GM18505 (cell line): ENCODE data around the gene OSBPL5.
"Not testable (repeated sequence)": the region's sequence is repeated elsewhere in the genome, so short reads cannot be mapped to it uniquely, and the experiment has no call there.

Experiments used
- ATAC-seq: cut with Tn5 transposase; IDR thresholded peaks from one replicate; pipeline ENCODE4 v1.9.1; 2021; ENCODE audit not compliant: unreplicated experiment
- POLR2A ChIP-seq: IDR thresholded peaks from 4 replicates; pipeline ENCODE4 v1.6.1; 2011; ENCODE audit warnings: borderline replicate concordance; ENCODE audit not compliant: insufficient read depth, insufficient read length; ENCODE audit errors: extremely low read depth

Gene OSBPL5

DNA sequence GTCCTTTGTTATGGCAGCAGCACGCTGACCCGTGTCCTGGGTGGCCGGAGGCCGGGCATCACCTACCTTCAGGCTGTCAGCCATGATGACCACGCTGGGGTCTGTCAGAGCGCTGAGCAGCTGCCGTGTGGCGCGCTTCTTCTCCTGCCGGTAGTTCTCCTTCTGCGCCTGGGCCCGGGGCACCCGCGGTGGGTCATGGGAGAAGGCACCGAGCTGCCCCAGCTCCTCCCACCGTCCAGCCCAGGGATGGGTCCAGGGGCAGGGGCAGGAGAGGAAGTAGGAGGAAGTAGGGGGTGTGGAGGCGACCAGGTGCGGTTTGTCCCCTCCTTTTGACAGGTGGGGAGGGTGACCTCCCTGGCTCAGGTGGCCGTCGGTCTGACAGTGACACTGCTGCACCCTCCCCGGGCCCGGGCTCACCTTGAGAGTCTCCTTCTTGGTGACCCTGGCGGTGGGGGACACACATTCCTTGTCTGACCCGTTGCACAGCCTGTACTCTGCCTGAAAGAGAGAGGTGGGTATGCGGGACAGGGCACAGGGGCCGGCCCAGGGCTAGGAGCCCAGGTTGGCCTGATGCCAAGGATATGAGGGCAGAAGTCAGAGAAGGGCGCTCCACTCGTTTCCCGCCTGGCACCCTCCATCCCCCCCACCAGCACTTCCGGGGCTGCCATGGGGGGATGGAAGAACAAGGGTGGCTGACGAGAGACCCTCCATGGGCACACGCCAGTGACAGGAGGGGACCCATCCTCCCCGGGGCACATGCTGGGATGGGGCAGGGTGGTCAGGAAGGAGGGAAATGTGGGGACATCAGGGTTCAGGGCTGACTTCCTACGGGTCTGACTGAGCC is 43.0 kb downstream of the OSBPL5 start:
- no peak for ATAC-seq
- TF ChIP-seq POLR2A, result no peak

DNA sequence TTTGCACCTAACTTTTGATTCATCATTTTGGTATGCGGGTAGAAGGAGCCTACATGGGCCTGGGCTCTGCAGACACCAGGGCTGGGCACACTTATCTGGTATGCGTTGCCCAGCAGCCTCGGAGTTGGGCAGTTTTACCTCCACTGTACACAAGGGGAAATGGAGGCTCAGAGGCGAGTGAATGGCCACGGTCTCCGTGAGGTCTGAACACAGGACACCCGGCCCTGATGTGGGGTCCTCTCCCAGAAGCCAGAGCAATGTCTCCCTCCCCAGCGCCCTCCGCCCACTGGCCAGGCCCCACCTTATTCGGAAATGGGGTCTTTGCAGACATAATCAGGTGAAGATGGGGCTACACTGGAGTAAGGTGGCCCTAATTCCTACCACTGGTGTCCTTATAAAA is 43.7 kb downstream of the OSBPL5 start:
- no peak for TF ChIP-seq POLR2A
- no peak for ATAC-seq

DNA sequence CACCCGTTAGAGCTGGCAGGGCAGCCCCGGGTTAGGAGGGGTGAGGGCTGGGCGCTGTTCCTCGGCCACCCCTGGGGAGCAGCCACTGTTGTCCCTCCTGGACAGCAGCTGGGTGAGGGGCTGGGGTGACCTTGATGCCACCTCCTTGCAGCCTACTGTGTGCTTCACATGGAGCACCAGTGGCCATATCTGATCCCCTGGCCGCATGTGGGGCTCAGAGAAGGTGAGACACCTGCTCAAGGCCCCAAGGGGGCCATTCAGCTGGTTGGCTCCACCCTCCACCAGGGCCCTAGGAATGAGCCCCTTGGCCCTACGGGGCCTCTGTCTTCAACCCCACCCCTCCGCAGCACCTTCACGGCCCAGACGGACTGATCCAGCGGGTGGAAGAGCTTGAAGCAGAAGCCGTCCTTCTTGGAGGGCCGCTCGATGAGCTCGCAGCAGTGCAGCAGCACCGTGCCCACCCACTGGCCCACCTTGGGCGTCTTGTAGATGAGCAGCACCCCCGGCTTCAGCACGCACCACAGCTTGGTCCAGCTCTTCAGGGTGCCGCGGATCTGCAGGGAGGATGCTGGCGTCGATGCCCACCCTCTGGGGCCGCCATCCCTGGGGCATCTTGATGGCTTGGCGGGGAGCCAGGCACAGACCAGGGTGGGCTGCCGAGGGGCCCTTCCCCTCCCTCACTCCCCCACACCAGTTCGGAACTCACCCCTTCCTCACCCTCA is 44.9 kb downstream of the OSBPL5 start:
- ATAC-seq, result no peak
- TF ChIP-seq POLR2A, result no peak

DNA sequence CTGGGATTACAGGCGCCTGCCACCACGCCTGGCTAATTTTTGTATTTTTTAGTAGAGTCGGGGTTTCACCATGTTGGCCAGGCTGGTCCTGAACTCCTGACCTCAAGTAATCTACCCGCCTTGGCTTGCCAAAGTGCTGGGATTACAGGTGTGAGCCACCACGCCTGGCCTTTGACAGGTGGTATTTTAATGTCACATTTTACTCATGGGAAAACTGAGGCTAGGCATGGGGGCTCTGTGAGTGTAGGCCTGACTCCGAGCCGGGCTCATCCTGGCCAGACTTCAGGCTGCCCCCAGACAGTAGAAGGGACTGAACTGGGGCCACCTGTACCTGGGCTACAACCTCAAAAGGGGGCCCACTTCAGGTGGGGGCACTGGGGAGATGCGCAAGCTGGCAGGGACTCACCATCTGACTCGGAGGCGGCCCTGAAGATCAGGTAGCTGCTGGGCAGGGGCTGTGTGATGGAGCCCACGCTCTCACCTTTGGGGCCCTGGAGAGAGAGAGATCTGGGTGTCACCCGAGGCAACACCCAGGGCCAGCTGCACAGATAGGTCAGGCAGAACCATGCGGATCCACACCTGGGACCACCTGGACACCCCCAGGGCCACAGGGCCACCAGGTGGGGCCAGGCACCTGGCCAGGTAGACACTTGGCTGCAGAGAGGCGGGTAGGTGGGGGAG is 45.8 kb downstream of the OSBPL5 start:
- TF ChIP-seq POLR2A, result no peak
- no peak for ATAC-seq

DNA sequence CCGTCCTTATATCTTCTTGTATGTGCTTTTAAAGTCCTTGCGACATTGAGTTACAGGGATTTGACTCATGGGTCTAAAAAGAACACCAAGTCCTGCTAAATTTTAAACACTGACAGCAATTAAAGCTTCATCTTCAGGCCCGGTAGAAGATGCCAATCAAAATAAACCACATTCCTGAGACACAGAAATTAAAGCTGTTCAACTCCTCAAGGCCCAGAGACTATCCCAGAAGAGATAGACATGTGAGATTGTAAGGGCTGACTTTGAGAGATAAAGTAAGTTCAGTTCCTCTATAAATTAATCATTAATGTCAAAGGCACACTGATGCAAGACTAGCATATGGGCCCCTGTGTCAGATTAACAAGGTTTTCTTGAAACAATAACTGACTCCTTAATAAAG is 49.8 kb downstream of the OSBPL5 start:
- no peak for ATAC-seq
- TF ChIP-seq POLR2A, result no peak

DNA sequence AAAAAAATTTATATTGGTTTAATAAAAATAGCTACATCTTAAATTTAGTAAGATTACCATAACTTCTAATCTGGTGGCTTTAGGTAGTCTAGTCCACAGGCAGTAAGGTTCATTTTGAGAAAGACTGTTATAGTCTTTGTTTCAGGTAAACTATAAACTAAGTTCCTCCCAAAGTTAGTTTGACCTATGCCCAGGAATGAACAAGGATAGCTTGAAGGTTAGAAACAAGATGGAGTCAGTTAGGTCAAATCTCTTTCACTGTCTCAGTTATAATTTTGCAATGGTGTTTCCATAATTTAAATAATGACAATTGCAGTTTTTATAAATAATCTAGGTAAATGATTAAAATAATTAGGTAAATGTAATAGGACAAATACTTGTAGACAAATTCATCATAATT is 51.4 kb downstream of the OSBPL5 start:
- ATAC-seq, result not testable (repeated sequence)

DNA sequence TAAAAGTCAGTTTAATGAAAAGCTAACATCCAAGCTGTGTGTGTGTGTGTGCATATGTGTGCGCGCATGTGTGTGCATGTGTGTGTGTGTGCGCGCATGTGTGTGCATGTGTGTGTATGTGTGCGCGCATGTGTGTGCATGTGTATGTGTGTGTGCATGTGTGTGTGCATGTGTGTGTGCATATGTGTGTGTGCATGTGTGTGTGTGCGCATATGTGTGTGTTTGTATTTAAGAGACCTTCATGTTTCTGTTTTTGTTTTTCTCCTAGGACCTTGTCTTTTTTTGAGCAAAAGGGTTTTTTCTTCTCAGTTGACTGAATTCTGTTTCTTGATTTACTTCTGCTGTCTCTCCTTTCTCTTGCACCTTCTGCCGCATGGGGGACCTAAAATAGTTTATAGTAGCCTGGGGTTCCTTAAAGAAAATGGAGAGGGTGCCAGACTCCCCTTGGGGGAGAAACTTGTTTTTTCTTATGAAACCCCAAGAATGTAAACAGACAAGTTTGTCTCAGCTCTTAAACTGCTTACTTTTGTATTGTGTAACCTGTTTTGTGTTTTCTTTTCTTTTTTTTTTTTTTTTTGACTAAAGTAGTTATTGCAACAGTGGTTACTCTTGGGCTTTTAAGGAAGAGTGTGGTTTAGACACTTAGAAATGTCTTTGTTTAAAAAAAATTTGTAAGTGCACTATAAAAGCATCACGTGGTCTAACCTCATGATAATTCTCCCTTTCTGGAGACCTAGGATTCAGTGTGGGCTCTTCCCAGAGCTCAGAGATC is 53.0 kb downstream of the OSBPL5 start:
- ATAC-seq, result no peak
- no peak for TF ChIP-seq POLR2A

DNA sequence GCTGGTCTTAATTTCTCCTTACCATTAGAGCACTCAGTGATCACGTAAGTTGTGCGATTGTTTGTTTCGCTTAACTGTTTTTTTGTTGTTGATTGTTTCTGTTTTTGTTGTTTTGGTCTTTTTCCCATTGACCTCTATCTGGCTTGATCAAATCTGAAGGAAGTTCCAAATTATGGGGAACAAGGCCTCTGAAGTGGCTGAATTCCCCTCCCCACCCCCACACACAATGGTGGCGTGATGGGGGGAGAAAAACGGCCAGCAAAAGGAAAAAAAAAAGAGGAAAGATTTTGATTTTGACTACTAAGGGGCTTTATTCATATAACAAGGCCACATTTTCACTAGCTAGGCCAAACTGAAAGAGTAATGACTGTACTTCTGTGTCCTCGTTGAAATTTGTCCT is 53.6 kb downstream of the OSBPL5 start:
- no peak for ATAC-seq
- TF ChIP-seq POLR2A, result no peak

DNA sequence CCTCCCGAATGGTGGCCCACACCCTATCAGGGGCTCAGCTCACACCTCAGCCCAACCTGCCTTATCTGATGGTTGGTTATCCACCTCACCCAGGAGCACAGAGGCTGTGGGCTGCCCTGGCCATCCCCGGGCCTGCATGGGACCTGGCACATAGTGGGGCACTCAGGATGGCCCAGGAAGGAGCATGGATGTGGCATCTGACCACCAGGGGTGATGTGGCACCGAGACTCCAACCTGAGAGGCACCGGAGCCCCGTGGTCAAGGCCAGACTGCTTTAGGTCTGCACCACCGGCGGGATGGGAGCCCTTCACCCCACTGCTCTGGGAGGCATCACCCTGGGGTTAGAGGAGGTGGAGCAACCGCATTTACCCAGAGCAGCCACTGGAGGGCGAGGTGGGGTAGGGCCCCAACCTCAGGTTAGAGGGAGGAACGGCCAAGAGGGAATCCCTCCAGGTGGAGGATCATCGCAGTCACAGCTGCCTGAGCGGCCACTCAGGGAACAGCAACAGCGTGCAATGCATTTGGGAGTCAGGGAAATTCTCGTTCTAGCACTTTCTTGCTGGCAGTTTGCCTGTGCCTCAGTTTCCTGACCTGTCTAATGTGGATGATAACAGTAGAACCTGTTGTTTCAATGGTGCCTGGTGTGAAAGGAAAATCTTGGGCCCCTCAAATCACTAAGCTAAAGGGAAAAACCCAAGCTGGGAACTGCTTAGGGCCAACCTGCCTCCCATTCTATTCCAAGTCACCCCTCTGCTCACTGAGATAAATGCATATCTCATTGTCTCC is 55.0 kb downstream of the OSBPL5 start:
- no peak for ATAC-seq
- no peak for TF ChIP-seq POLR2A

DNA sequence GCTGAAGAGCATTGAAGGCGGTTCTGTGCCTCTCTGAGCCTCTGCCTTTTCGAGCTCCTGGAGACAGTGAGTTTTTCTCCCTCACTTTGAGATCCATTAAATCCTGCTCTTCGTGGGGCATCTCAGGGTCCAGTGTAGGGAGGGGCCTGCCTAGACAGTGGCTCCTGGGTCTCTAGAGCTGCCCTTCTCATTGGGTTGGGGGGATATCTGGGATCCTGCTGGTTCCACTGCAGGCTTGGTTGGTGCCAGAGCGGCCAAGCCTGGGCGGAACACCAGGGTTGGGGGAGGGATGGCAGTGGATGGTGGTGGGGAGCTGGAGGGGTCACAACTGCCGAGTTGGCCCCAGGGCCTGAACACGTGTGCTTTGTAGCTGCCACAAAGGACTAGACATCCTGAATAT is 55.7 kb downstream of the OSBPL5 start:
- no peak for TF ChIP-seq POLR2A
- ATAC-seq, result no peak

DNA sequence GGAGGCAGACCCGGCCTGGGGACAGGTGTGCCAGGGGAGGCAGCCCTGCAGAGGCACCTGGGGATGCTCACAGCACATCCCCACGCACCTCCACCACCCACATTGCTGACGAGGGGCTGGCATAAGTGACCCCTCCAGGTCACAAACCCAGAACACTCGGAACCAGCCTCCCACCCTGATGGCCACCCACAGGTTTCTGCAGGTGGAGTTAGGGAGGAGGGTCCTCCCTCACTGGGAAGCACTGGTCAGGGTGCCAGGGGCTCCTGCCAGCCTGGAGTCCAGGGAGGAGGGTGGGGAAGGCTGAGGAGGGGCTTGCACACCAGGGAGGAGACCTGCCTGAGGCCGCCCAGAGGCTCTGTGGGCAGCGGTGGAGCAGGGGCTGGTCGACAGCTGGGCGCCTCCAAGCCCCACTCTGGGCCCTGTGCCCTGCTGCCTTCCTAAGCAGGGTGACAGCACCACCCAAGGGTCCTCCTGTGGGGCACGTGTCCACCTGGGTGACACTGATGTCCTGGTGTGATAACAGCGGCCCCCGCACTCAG is 56.9 kb downstream of the OSBPL5 start:
- no peak for ATAC-seq
- TF ChIP-seq POLR2A, result no peak

DNA sequence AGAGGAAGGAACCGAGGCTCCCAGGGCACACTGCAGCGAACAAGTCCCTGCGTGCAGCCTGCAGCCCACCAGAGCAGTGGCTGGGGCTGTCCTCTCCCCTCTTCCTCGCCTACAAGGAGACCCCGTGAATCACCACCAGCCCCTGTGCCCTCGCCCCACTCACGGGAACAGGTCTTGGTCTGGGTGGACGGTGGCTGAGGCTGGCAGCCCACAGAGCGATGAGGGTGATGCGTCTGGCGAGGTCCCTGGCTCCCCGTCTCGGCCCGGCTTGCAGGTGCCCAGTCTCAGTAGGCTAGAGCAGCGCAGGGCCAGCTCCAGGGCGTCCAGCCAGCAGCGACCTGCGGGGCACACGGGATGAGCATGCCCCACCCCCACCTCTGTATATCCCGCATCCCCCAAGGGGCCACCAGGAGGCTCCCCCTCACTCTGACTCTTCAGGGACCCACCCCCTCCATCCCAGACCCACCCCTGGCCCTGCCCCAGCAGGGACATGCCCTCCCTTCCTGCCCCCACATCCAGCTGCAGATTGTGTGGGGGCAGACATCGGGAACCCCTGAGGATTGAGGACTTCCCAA is 57.4 kb downstream of the OSBPL5 start:
- no peak for TF ChIP-seq POLR2A
- ATAC-seq, result no peak
